ENCODE measurements around the gene FGD3. TPM values are rescaled to one million over a fixed set of nuclear protein-coding genes. Genes with fewer than 3 reads are reported as not detected.
A peak's percentile ranks its signal among the peaks of the same experiment; 100 is the strongest.

Gene FGD3
- total RNA-seq, 1 experiment from 2014 or later: 9.0 TPM

- H4K20me1 ChIP-seq (ENCODE audit: insufficient read depth, low read depth, low read length): no peaks in the 10 kb centered on the region
- 0 out of 2 replicates have a peak, but pooled peaks cover 3% of the 10 kb centered on the region for H3K9me3 ChIP-seq (ENCODE audit: low read length)
- no peaks in the 10 kb centered on the region for H3K27me3 ChIP-seq (ENCODE audit: low read length)
- H3K4me2 ChIP-seq (ENCODE audit: low read depth, low read length, poor library complexity, severe bottlenecking): no peak overlapping the region
- H3K9ac ChIP-seq (ENCODE audit: low read length): no peak overlapping the region
- H3K4me1 ChIP-seq (ENCODE audit: low read length): no peaks in the 10 kb centered on the region
- H3K36me3 ChIP-seq (ENCODE audit: insufficient read depth, low read length): peaks cover 10% of the 10 kb centered on the region; the same call in 1 of the 2 replicates
- H2AFZ ChIP-seq (ENCODE audit: low read length): no peak overlapping the region
- no peak for DNase-seq
- H3K79me2 ChIP-seq (ENCODE audit: low read length): peaks cover 37% of the 10 kb centered on the region
- no peaks in the 10 kb centered on the region for H3K9me2 ChIP-seq (replicated peaks; ENCODE audit: insufficient read depth, low read length)
- no peak overlapping the region for H3K4me3 ChIP-seq (ENCODE audit: low read length)
- no peak overlapping the region for H3K27ac ChIP-seq (ENCODE audit: low read length)
Observed at GRCh38 chr9:92977279-92977678, 30.0 kb downstream of the FGD3 start.

- Histone ChIP-seq H3K9ac (ENCODE audit: low read length) (no peak overlapping the region), H3K4me3 (ENCODE audit: low read length) (no peak overlapping the region), H2AFZ (ENCODE audit: low read length) (no peak overlapping the region), H3K4me1 (ENCODE audit: low read length) (no peaks in the 10 kb centered on the region), H3K9me3 (ENCODE audit: low read length) (0 out of 2 replicates have a peak, but pooled peaks cover 6% of the 10 kb centered on the region), H3K36me3 (ENCODE audit: insufficient read depth, low read length) (peaks cover 10% of the 10 kb centered on the region; the same call in 1 of the 2 replicates), H3K9me2 (replicated peaks; ENCODE audit: insufficient read depth, low read length) (no peaks in the 10 kb centered on the region), H4K20me1 (ENCODE audit: insufficient read depth, low read depth, low read length) (no peaks in the 10 kb centered on the region), H3K27ac (ENCODE audit: low read length) (no peak overlapping the region), H3K4me2 (ENCODE audit: low read depth, low read length, poor library complexity, severe bottlenecking) (no peak overlapping the region), H3K27me3 (ENCODE audit: low read length) (no peaks in the 10 kb centered on the region), H3K79me2 (ENCODE audit: low read length) (peaks cover 31% of the 10 kb centered on the region)
- DNase-seq: no peak
Observed at GRCh38 chr9:92978345-92978875, 31.1 kb downstream of the FGD3 start.

GRCh38 chr9:92979283-92980056 is 32.1 kb downstream of the FGD3 start:
- Histone ChIP-seq H3K27me3 (ENCODE audit: low read length) (no peaks in the 10 kb centered on the region), H3K4me1 (ENCODE audit: low read length) (no peaks in the 10 kb centered on the region), H3K79me2 (ENCODE audit: low read length) (peaks cover 20% of the 10 kb centered on the region), H2AFZ (ENCODE audit: low read length) (no peak overlapping the region), H3K36me3 (ENCODE audit: insufficient read depth, low read length) (peaks cover 10% of the 10 kb centered on the region; the same call in 1 of the 2 replicates), H3K4me3 (ENCODE audit: low read length) (no peak overlapping the region), H3K4me2 (ENCODE audit: low read depth, low read length, poor library complexity, severe bottlenecking) (no peak overlapping the region), H3K9me3 (ENCODE audit: low read length) (peaks cover 11% of the 10 kb centered on the region), H3K9ac (ENCODE audit: low read length) (no peak overlapping the region), H3K27ac (ENCODE audit: low read length) (no peak overlapping the region), H4K20me1 (ENCODE audit: insufficient read depth, low read depth, low read length) (no peaks in the 10 kb centered on the region), H3K9me2 (replicated peaks; ENCODE audit: insufficient read depth, low read length) (no peaks in the 10 kb centered on the region)
- DNase-seq: no peak

- Histone ChIP-seq H3K36me3 (ENCODE audit: insufficient read depth, low read length) (peaks cover 10% of the 10 kb centered on the region; the same call in 1 of the 2 replicates), H3K9me3 (ENCODE audit: low read length) (peaks cover 11% of the 10 kb centered on the region), H4K20me1 (ENCODE audit: insufficient read depth, low read depth, low read length) (no peaks in the 10 kb centered on the region), H3K27me3 (ENCODE audit: low read length) (no peaks in the 10 kb centered on the region), H3K9me2 (replicated peaks; ENCODE audit: insufficient read depth, low read length) (no peaks in the 10 kb centered on the region), H3K9ac (ENCODE audit: low read length) (no peak overlapping the region), H3K4me1 (ENCODE audit: low read length) (no peaks in the 10 kb centered on the region), H3K79me2 (ENCODE audit: low read length) (peaks cover 18% of the 10 kb centered on the region), H3K4me2 (ENCODE audit: low read depth, low read length, poor library complexity, severe bottlenecking) (no peak overlapping the region), H3K27ac (ENCODE audit: low read length) (no peak overlapping the region), H2AFZ (ENCODE audit: low read length) (no peak overlapping the region), H3K4me3 (ENCODE audit: low read length) (no peak overlapping the region)
- DNase-seq: no peak
Observed at GRCh38 chr9:92980085-92980745, 32.9 kb downstream of the FGD3 start.

- Histone ChIP-seq H3K9ac (ENCODE audit: low read length) (no peak overlapping the region), H3K79me2 (ENCODE audit: low read length) (peaks cover 18% of the 10 kb centered on the region), H2AFZ (ENCODE audit: low read length) (no peak overlapping the region), H3K4me1 (ENCODE audit: low read length) (no peaks in the 10 kb centered on the region), H3K4me2 (ENCODE audit: low read depth, low read length, poor library complexity, severe bottlenecking) (no peak overlapping the region), H3K9me3 (ENCODE audit: low read length) (peaks cover 11% of the 10 kb centered on the region), H3K36me3 (ENCODE audit: insufficient read depth, low read length) (peaks cover 10% of the 10 kb centered on the region; the same call in 1 of the 2 replicates), H3K27me3 (ENCODE audit: low read length) (no peaks in the 10 kb centered on the region), H3K4me3 (ENCODE audit: low read length) (no peak overlapping the region), H4K20me1 (ENCODE audit: insufficient read depth, low read depth, low read length) (no peaks in the 10 kb centered on the region), H3K9me2 (replicated peaks; ENCODE audit: insufficient read depth, low read length) (no peaks in the 10 kb centered on the region), H3K27ac (ENCODE audit: low read length) (no peak overlapping the region)
- DNase-seq: no peak
Observed at GRCh38 chr9:92982130-92982529, 34.8 kb downstream of the FGD3 start.

- Histone ChIP-seq H3K9me3 (ENCODE audit: low read length) (peaks cover 11% of the 10 kb centered on the region), H3K9me2 (replicated peaks; ENCODE audit: insufficient read depth, low read length) (no peaks in the 10 kb centered on the region), H2AFZ (ENCODE audit: low read length) (no peak overlapping the region), H3K4me1 (ENCODE audit: low read length) (no peaks in the 10 kb centered on the region), H3K4me2 (ENCODE audit: low read depth, low read length, poor library complexity, severe bottlenecking) (no peak overlapping the region), H3K9ac (ENCODE audit: low read length) (no peak overlapping the region), H4K20me1 (ENCODE audit: insufficient read depth, low read depth, low read length) (no peaks in the 10 kb centered on the region), H3K27me3 (ENCODE audit: low read length) (no peaks in the 10 kb centered on the region), H3K27ac (ENCODE audit: low read length) (no peak overlapping the region), H3K36me3 (ENCODE audit: insufficient read depth, low read length) (peaks cover 10% of the 10 kb centered on the region; the same call in 1 of the 2 replicates), H3K79me2 (ENCODE audit: low read length) (peaks cover 18% of the 10 kb centered on the region), H3K4me3 (ENCODE audit: low read length) (no peak overlapping the region)
- peak; percentile 57 for DNase-seq
Observed at GRCh38 chr9:92983984-92984589, 36.8 kb downstream of the FGD3 start.

- no peak overlapping the region for H3K27ac ChIP-seq (ENCODE audit: low read length)
- H3K36me3 ChIP-seq (ENCODE audit: insufficient read depth, low read length): peaks cover 10% of the 10 kb centered on the region; the same call in 1 of the 2 replicates
Observed at GRCh38 chr9:92984976-92985375, 37.7 kb downstream of the FGD3 start.

More at GRCh38 chr9:92984976-92985375, 37.7 kb downstream of the FGD3 start:
- H3K4me2 ChIP-seq (ENCODE audit: low read depth, low read length, poor library complexity, severe bottlenecking): no peak overlapping the region
- peaks cover 11% of the 10 kb centered on the region for H3K9me3 ChIP-seq (ENCODE audit: low read length)
- no peak overlapping the region for H3K4me3 ChIP-seq (ENCODE audit: low read length)
- no peaks in the 10 kb centered on the region for H3K4me1 ChIP-seq (ENCODE audit: low read length)
- H3K27me3 ChIP-seq (ENCODE audit: low read length): no peaks in the 10 kb centered on the region
- H3K79me2 ChIP-seq (ENCODE audit: low read length): peaks cover 12% of the 10 kb centered on the region
- no peak overlapping the region for H2AFZ ChIP-seq (ENCODE audit: low read length)
- H4K20me1 ChIP-seq (ENCODE audit: insufficient read depth, low read depth, low read length): no peaks in the 10 kb centered on the region
- no peaks in the 10 kb centered on the region for H3K9me2 ChIP-seq (replicated peaks; ENCODE audit: insufficient read depth, low read length)
- no peak overlapping the region for H3K9ac ChIP-seq (ENCODE audit: low read length)
- no peak for DNase-seq

Data from Karpas-422 (cell line).